ENCODE data around the gene CLEC10A.

GRCh38 chr17:7039832-7040231, 40.2 kb downstream of the CLEC10A start:
- TF ChIP-seq CTCF (IDR thresholded peaks at IDR 0.05) (no peak), POLR2A (IDR thresholded peaks at IDR 0.05) (no peak)
